ENCODE measurements around the gene FASN.

DNA sequence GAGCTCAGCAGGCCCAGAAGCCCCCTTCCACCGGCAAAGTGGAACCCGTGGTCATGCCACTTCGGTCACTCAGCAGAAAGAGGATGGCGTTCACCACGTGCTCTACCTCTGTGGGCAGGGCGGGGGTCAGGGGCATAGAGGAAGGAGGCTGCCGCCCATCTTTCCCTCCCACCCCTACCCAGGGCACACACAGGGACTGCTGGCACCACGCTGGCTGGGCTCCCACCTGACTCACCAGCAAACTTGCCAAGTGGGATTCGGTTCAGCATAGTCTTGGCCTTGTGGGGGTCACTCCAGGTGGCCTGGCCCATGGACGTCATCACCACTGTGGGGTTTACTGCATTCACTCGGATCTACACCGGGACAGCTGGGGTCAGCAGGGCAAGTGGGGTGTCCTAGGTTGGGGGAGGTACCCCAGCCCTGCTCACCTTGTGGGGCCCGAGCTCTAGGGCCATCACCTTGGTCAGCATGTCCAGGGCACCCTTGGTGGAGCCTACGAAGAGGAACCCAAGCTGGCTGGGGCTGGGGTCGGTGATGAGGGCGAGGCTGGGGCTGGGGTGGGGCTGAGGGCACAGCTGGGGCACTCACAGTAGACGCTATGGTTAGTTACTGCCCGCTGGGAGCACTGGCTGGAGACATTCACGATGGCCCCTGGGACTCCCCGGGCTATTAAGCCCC lies 61.9 kb downstream of the FASN start:
- TF ChIP-seq, protein P1, sequence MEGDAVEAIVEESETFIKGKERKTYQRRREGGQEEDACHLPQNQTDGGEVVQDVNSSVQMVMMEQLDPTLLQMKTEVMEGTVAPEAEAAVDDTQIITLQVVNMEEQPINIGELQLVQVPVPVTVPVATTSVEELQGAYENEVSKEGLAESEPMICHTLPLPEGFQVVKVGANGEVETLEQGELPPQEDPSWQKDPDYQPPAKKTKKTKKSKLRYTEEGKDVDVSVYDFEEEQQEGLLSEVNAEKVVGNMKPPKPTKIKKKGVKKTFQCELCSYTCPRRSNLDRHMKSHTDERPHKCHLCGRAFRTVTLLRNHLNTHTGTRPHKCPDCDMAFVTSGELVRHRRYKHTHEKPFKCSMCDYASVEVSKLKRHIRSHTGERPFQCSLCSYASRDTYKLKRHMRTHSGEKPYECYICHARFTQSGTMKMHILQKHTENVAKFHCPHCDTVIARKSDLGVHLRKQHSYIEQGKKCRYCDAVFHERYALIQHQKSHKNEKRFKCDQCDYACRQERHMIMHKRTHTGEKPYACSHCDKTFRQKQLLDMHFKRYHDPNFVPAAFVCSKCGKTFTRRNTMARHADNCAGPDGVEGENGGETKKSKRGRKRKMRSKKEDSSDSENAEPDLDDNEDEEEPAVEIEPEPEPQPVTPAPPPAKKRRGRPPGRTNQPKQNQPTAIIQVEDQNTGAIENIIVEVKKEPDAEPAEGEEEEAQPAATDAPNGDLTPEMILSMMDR (IDR thresholded peaks at IDR 0.05): no peak
- no peak for TF ChIP-seq POLR2A (IDR thresholded peaks at IDR 0.05)

Data from right lobe of liver (tissue), 4 donors.